ENCODE measurements around the gene APBA2. TPM values are rescaled to one million over a fixed set of nuclear protein-coding genes. Genes with fewer than 3 reads are reported as not detected.

APBA2 gene
- total RNA-seq, 1 donor from 2014 or later, result 33.1 TPM

- TF ChIP-seq, protein P1, sequence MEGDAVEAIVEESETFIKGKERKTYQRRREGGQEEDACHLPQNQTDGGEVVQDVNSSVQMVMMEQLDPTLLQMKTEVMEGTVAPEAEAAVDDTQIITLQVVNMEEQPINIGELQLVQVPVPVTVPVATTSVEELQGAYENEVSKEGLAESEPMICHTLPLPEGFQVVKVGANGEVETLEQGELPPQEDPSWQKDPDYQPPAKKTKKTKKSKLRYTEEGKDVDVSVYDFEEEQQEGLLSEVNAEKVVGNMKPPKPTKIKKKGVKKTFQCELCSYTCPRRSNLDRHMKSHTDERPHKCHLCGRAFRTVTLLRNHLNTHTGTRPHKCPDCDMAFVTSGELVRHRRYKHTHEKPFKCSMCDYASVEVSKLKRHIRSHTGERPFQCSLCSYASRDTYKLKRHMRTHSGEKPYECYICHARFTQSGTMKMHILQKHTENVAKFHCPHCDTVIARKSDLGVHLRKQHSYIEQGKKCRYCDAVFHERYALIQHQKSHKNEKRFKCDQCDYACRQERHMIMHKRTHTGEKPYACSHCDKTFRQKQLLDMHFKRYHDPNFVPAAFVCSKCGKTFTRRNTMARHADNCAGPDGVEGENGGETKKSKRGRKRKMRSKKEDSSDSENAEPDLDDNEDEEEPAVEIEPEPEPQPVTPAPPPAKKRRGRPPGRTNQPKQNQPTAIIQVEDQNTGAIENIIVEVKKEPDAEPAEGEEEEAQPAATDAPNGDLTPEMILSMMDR (IDR thresholded peaks at IDR 0.05; ENCODE audit: unreplicated experiment), result no peak
- Mint-ChIP-seq H3K9me3 (peaks cover 9% of the 10 kb centered on the region), H3K27ac (no peak overlapping the region), H3K4me1 (peaks cover 4% of the 10 kb centered on the region), H3K4me3 (no peak overlapping the region), H3K36me3 (peaks cover 7% of the 10 kb centered on the region), H3K27me3 (ENCODE audit: low read depth) (no peaks in the 10 kb centered on the region)
- no peak for DNase-seq (ENCODE audit: low spot score in 2 of 2, unreplicated experiment in 2 of 2)
Measured at GRCh38 chr15:28964098-28964497, 78.3 kb downstream of the APBA2 start.

DNA sequence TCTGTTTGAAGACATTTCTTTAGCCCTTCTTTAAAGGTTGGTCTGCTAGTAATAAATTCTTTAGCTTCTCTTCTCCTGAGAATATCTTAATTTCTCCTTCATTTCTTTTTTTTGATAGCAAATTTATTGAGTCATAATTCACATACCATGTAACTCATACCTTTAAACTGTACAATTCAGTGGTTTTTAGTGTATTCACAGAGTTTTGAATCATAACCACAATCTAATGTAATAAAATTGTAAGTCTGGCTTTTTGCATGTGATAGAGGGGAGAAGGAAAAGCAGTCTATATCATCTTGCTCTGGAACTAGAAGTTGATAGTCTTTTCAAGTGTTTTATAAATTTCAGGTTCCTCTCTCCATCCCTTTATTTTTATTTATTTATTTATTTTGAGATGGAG lies 81.3 kb downstream of the APBA2 start:
- TF ChIP-seq, protein P1 (IDR thresholded peaks at IDR 0.05; ENCODE audit: unreplicated experiment), result no peak
- H3K36me3 Mint-ChIP-seq, result peaks cover 7% of the 10 kb centered on the region
- DNase-seq (ENCODE audit: low spot score in 2 of 2, unreplicated experiment in 2 of 2), result no peak
- H3K27ac Mint-ChIP-seq, result no peak overlapping the region
- H3K4me3 Mint-ChIP-seq, result no peak overlapping the region
- no peaks in the 10 kb centered on the region for H3K27me3 Mint-ChIP-seq (ENCODE audit: low read depth)
- H3K4me1 Mint-ChIP-seq, result peaks cover 4% of the 10 kb centered on the region
- peaks cover 5% of the 10 kb centered on the region for H3K9me3 Mint-ChIP-seq

DNA sequence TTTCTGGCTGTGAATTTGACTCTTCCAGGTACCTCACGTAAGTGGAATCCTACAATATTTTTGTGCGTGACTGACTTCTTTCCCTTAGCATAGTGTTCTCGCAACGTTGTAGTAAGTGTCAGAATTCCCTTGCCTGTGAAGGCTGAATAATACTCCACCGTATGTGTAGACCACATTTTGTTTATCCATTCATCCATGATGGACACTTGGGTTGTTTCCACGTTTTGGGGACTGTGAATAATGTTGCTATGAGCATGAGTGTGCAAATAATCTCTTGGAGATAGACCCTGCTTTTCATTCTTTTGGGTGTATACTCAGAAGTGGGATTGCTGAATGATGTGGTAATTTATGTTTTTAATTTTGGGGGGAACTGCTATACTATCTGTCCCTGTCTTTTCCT lies 82.2 kb downstream of the APBA2 start:
- H3K27me3 Mint-ChIP-seq (ENCODE audit: low read depth), result no peaks in the 10 kb centered on the region
- no peak overlapping the region for H3K27ac Mint-ChIP-seq
- peaks cover 7% of the 10 kb centered on the region for H3K36me3 Mint-ChIP-seq
- no peak overlapping the region for H3K4me3 Mint-ChIP-seq
- H3K4me1 Mint-ChIP-seq, result peaks cover 4% of the 10 kb centered on the region
- TF ChIP-seq, protein P1 (IDR thresholded peaks at IDR 0.05; ENCODE audit: unreplicated experiment), result no peak
- DNase-seq (ENCODE audit: low spot score in 2 of 2, unreplicated experiment in 2 of 2), result no peak
- peaks cover 5% of the 10 kb centered on the region for H3K9me3 Mint-ChIP-seq

- Mint-ChIP-seq H3K27me3 (ENCODE audit: low read depth) (no peaks in the 10 kb centered on the region), H3K4me3 (no peak overlapping the region), H3K9me3 (no peaks in the 10 kb centered on the region), H3K27ac (no peak overlapping the region), H3K4me1 (peaks cover 4% of the 10 kb centered on the region), H3K36me3 (no peaks in the 10 kb centered on the region)
- TF ChIP-seq, protein P1 (IDR thresholded peaks at IDR 0.05; ENCODE audit: unreplicated experiment), result no peak
- DNase-seq (ENCODE audit: low spot score in 2 of 2, unreplicated experiment in 2 of 2), result no peak
Measured at GRCh38 chr15:28969511-28970085, 83.8 kb downstream of the APBA2 start.

- Mint-ChIP-seq H3K4me3 (no peak overlapping the region), H3K4me1 (peaks cover under 1% of the 10 kb centered on the region), H3K9me3 (no peaks in the 10 kb centered on the region), H3K27me3 (ENCODE audit: low read depth) (no peaks in the 10 kb centered on the region), H3K36me3 (no peaks in the 10 kb centered on the region), H3K27ac (no peak overlapping the region)
- DNase-seq (ENCODE audit: low spot score in 2 of 2, unreplicated experiment in 2 of 2), result no peak
- TF ChIP-seq, protein P1 (IDR thresholded peaks at IDR 0.05; ENCODE audit: unreplicated experiment), result no peak
Measured at GRCh38 chr15:28974142-28974541, 88.4 kb downstream of the APBA2 start.

- Mint-ChIP-seq H3K27ac (no peak overlapping the region), H3K27me3 (ENCODE audit: low read depth) (no peaks in the 10 kb centered on the region), H3K4me1 (peaks cover 6% of the 10 kb centered on the region)
Measured at GRCh38 chr15:28975766-28976179, 90.0 kb downstream of the APBA2 start.

More at GRCh38 chr15:28975766-28976179, 90.0 kb downstream of the APBA2 start:
- TF ChIP-seq, protein P1 (IDR thresholded peaks at IDR 0.05; ENCODE audit: unreplicated experiment), result peak; percentile 73
- DNase-seq (ENCODE audit: low spot score in 2 of 2, unreplicated experiment in 2 of 2), result no peak
- Mint-ChIP-seq H3K4me3 (no peak overlapping the region), H3K9me3 (peaks cover 5% of the 10 kb centered on the region), H3K36me3 (no peaks in the 10 kb centered on the region)
